Esophagus muscularis mucosa (tissue), 4 donors: Measurements from ENCODE around the gene C1GALT1.
"Not testable (repeated sequence)": the region's sequence is repeated elsewhere in the genome, so short reads cannot be mapped to it uniquely, and the experiment has no call there.

Source experiments
- CTCF ChIP-seq, 3 experiments: fragments of 200-600 bp in 2 of 3; fragments of 450-650 bp in 1 of 3; sonication (generic) in 2 of 3; IDR thresholded peaks; one replicate each; pipeline ENCODE4 v1.5.1; 2017 to 2019; ENCODE audit warnings: antibody characterized with exemption in 3 of 3, mild to moderate bottlenecking in 2 of 3, moderate library complexity in 1 of 3
- EP300 ChIP-seq: sonication (generic); formaldehyde crosslinking; IDR thresholded peaks from one replicate; pipeline ENCODE4 v1.6.1; 2017; ENCODE audit warnings: antibody characterized with exemption
- POLR2A ChIP-seq: fragments of 450-650 bp; IDR thresholded peaks from one replicate; pipeline ENCODE4 v1.6.1; 2017; ENCODE audit warnings: antibody characterized with exemption, moderate library complexity, mild to moderate bottlenecking, low read depth
- POLR2AphosphoS5 ChIP-seq, 2 donors: sonication (generic); formaldehyde crosslinking; IDR thresholded peaks; one replicate each; pipeline ENCODE4 v1.6.1; 2017; ENCODE audit warnings: antibody characterized with exemption in 2 of 2

- TF ChIP-seq CTCF (IDR thresholded peaks at IDR 0.05); POLR2A; EP300; POLR2AphosphoS5 (IDR thresholded peaks at IDR 0.05): not testable (repeated sequence)
Observed at GRCh38 chr7:7199592-7199991, 17.2 kb downstream of the C1GALT1 start.
